GM19328 (cell line): ENCODE results near the gene FXYD6.

Experiments
- ATAC-seq: cut with Tn5 transposase; IDR thresholded peaks from one replicate; pipeline ENCODE4 v1.9.1; 2021; ENCODE audit warnings: mild to moderate bottlenecking, moderate library complexity; ENCODE audit not compliant: unreplicated experiment

FXYD6 gene

DNA sequence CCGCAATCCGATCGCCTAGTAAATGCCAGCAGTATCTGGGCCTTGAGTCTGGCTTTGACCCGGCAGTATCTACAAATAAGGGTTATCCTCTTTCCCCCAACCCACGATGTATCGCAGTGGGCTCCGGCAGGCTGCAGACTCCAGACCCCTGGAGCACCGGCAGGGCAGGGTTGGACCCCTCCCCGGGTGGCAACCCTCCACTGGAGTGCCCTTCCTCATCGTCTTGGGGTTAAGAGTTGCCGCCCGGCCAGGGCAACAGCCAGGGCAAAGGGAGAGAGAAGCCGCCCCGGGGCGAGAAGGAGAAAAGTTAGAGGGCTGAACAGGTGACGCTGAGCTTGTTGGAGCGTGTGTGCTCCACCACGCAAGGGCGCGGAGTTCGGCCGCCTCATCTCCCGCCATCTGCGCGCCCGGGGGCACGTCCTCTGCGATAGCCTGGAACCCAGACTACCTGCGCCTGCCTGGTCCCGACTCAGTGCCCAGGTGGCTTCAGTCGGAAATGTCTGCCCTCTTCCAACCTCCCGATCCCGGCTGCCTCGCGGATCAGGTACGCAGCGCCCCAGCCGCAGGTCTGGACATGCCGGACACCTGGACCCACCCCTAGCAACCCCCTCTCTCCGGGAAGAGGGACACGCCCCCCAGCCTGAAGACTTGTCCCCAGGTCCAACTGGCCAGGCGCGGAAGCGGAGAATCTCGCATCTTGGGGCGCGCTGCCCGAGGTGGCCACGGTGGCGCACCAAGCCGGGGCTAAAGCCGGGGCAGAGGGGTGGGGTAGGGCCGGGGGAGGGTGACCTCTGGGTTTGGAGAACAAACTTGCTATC lies 80.6 kb downstream of the FXYD6 start:
- ATAC-seq: no peak

DNA sequence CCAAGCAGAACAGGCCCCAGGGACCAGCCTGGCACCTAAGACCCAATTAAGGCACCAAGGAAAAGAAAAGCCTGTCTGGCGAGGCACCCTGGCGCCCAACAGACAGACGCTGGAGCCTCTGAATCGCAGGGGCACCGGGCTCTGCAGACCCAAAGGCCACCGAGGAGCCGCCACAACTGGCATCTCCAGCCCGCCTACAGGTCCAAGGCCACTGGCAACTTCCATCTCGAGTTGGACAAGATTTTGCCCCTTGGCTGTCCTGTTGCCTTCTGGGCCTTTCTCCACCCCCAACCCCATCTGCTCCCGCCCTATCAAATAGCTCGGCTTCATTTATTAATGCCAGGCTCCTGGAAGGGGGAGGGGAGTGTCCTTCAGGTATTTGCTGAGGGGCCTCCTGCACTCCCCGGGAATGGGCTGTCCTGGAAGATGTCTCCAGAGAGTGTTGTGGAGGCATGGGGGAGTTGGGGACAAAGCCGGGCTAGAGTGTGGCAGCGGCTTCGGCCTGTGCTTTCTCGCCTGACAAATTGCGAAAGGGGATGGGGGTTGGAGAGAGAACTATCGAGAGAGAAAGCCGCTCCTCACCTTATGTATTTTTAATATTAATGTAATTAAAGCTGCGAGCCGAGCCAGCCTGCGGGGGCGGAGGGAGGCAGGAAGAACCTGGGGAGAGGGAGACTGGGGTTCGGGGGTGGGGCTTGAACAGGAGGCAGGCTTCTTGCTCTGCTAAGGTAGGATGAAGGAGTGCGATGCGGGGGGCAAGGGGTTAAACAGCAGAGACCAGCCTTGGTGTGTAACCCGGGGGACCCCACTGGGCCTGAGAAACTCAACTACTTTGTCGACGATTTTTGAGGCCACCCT lies 81.5 kb downstream of the FXYD6 start:
- ATAC-seq: no peak

DNA sequence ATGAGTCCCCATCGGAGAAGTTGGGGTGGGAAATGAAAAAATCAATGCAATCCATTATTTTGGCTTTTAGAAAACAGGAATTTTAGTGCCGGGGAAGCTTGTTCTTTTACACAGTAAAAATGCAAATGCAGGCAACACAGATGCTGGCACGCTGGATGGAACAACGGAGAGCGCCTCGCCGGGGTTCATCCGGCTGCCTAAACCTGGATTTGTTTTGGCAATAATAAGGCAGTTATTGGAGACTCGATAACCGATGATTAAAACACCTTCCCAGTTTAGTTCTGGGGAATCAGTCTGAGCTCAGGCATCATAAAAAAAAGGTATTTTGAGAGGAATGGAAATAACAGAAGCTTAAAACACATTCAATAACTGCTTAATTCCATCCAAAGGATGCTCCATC lies 82.3 kb downstream of the FXYD6 start:
- ATAC-seq: no peak

DNA sequence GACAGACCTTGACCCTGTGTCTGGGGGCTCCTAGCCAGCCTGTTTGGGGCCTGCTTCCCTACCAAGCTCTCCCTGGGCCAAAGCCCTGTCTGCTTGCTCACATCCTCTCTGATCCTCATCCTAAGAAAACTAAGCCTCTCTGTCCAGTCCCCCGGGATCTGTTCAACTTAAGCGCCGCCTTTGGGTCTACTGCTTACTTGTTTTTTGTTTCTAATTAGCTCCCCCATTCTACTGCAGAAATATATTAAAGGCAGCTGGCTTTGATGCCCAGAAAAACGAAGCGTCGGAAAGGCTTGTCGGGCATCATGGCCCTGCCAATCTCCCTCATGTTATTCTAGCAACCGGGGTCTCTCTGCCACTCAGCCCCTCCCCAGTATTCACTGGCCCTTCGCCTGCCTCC lies 82.9 kb downstream of the FXYD6 start:
- no peak for ATAC-seq

DNA sequence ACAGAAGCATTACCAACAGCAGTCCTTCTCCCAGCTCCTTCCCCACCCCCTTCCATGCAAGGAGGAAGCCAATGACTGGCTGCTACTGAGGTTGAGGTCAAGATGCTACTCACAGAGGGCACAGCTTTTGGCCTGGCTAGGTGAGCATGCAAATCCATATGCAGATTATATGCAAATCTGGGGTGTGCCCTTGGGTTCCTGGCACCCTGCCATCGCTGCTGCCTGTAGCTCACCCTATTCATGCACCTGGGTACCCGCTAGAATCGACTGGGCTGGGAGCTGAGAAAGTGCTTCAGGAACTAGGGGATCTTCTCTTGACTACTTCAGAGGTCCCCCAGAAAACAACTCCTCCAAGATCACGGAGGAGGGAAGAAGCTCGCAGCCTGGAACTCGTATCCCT lies 83.5 kb downstream of the FXYD6 start:
- no peak for ATAC-seq

DNA sequence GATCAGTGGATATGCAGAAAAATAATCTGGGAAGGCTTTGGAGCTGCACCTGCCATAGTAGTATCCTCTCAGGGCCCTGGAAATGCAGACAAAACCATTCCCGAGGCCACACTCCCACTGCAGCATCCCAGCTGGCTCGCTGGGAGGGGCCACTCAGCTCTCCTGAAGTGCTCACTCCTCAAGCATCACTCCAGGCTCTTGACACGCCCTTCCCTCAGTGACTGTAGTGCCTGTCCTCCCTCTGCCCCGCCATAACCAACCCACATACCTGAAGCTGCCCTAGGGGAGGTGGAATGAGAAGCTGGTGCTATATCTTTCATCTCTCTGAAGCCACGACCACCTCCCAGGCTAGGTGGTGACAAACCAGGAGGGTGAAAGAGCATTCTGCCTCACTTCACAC lies 84.2 kb downstream of the FXYD6 start:
- no peak for ATAC-seq

DNA sequence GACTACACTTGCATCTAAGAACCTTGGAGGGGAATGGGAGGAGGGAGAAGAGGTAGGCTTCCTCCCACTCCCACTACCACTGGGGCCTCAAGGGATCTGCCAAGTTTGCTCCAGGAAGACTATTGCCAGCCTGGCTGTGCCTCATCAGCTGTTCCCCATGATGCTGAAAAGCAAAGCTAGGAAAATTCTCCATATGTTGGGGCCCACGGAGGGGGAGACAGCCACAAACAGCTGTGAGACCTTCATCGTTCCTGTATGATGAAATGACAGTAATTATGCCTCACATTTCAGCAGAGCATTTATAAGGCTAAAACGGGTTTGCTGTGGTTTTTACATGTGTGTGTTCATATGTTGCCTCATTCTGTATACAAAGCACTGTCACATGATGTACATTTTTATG lies 86.2 kb downstream of the FXYD6 start:
- no peak for ATAC-seq

DNA sequence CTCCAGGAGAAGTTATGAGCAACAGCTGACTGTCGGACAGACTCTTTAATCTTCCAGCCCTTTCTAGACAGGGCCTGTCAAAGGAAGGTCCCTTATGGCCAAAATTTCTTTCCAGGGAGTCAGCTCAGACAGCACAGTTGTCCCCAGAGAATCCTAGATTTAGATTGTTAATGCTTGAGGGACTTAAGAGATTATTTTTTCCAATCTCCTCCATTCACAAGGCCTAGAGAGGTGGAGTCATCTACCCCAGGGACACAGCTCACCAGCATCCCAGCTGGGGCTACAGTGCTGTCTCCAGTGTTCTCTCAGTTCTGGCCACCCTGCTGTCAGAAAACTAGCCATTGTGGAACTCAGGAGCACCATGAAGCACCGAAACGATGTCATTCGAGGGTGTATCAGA lies 87.2 kb downstream of the FXYD6 start:
- ATAC-seq: no peak
